ENCODE measurements around the gene MYB. TPM values are rescaled to one million over a fixed set of nuclear protein-coding genes. Genes with fewer than 3 reads are reported as not detected.
"Not testable (repeated sequence)": the region's sequence is repeated elsewhere in the genome, so short reads cannot be mapped to it uniquely, and the experiment has no call there.

The MYB gene
- total RNA-seq, 1 donor from 2014 or later, result 0.24 TPM

DNA sequence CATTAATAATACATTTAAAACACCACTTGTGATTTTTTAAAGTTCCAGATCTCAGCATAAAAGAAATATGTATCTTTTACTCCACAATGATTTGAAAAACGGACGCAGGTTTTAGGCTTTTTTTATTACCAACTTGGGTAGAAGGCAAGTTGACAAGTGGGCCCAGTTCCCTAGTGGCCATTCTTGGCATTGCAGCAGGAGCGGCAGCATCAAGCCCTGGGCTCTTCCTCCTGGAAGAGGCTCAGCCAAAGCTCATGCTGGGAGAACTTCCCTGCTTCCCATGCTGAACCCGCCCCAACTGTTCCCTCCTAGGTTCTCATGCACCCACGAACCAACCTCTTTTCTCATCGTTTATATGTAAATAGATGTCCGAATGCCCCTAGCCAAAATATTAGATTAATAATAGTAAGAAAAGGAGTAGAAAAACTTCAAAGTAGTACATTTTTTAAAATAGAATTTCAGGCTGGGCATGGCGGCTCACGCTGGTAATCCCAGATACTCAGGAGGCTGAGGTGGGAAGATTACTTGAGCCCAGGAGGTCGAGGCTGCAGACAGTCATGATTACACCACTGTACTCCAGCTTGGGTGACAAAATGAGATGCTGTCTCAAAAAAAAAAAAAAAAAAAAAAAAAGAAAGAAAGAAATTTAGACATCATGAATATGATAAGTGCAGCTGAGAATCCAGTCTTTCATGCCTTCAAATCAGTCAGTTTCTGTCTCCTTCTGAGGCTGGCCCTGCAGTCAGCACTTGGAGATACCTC, 18.2 kb upstream of the MYB start:
- DNase-seq (ENCODE audit: low spot score), result no peak
- intact Hi-C loops (cut with DNase I), result no loop called here

DNA sequence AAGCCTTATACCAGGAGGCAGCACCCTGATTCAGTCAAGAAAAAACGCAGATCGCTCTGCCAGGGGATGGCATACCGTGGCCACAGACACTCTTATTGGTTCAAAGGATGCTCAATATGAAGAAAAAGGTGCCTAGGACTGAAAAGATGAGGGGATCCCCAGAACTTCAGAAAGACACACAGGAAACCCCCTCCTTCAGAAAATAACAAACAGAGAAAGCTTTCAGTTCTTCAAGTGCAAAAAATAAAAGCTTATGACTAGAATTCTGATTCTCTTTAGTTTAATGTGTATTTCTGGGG, 17.7 kb upstream of the MYB start:
- intact Hi-C loops (cut with DNase I), result no loop called here
- no peak for DNase-seq (ENCODE audit: low spot score)

DNA sequence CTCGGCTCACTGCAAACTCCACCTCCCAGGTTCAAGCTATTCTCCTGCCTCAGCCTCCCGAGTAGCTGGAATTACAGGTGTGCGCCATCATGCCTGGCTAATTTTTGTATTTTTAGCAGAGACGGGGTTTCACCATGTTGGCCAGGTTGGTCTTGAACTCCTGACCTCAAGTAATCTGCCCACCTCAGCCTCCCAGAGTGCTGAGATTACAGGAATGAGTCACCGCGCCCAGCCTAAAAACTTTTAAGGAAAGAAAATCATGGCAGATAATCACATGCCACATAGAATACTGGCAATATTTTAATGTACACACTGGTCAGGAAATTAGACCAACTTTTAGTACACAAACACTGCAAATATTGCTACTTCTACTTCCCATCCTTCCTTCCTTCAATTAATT, 16.7 kb upstream of the MYB start:
- DNase-seq (ENCODE audit: low spot score); intact Hi-C loops (cut with DNase I): not testable (repeated sequence)

DNA sequence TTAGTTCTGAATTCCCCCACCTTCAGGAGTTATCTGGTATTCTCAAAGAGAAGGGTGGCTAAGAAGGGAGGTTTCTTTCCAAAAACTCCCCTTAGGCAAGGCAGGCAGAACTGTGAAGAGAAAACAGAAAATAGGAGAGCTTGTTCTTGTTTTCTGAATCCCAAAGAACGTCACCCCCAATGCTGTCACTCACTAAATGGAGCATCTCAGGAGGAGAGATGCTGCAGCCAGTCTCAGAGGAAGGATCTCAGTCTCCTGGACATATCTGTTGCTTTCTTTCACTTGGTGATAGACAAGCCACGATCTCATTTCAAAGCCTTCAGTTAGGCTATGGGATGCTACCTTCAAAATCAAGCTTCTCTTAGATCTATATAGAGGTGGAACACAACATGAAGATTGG, 16.1 kb upstream of the MYB start:
- intact Hi-C loops (cut with DNase I), result no loop called here
- no peak for DNase-seq (ENCODE audit: low spot score)

DNA sequence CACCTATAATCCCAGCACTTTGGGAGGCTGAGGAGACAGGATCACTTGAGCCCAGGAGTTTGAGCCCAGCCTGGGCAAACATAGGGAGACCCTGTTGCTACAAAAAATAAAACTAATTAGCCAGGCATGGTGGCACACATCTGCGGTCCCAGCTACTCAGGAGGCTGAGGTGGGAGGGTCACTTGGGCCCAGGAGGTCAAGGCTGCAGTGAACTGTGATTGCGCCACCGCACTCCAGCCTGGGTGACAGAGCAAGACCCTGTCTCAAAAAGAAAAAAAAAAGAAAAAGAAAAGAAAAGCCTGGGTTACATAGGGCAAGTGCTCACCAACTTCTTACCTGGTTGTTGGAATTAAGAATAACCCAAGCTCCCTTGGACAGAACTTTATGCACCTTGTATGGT, 14.6 kb upstream of the MYB start:
- intact Hi-C loops (cut with DNase I), result no loop called here

DNA sequence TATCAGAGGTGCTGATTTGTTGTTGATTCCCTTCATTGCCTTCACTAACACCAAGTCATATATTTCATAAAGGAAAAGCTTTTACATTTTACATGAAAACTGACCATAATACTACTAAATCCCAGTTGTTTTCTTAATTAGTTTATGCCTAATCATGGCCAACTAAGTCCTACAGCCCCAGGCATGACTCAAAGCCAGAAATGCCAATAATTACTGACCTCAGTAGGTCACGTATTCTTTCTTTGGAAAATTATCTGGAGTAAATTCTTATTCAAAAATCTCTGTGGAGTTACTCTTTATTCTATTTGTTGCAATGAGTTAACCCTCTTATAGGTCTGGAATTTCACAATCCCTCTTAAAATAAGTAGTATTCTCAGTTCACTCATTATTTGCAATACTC, 13.5 kb upstream of the MYB start:
- no peak for DNase-seq (ENCODE audit: low spot score)
- intact Hi-C loops (cut with DNase I), result no loop called here

More for the DNA sequence above, 14.6 kb upstream of the MYB start:
- no peak for DNase-seq (ENCODE audit: low spot score)

DNA sequence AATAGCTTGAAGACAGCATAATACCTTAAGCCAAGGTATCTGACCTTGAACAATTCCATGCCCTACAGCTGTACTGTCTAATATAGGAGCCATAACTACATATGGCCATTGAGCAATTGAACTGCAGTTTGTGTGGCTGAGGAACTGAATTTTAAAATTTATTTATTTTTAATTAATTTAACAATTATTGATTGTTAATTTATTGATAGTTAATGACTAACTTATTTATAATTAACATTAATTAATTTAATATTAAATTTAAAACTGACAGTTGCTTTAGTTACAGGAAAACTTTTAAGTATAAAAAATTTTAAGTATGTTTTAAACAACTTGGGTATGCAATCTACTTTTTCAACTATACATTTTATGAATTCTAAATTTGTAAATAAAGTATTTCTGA, 12.3 kb upstream of the MYB start:
- intact Hi-C loops (cut with DNase I), result no loop called here
- DNase-seq (ENCODE audit: low spot score), result no peak

DNA sequence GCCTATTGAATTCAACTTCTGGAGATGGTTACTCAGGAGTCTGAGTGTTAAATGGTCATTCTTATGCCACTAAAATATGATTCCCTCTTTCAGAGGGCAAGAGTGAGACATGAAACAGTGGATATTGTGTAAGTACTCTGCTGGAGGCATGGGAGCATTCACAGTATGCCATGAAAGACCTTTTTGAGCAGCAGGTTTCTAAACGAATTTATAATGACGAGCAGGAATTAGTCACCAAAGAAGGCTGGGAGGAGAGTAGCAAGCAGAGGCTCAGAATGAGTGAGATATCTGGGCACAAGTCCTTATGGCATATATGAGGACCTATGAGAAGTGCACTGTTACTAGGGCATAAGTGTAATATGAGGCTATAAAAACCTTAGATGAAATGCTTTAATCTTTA, 10.9 kb upstream of the MYB start:
- DNase-seq (ENCODE audit: low spot score), result no peak
- intact Hi-C loops (cut with DNase I), result no loop called here

DNA sequence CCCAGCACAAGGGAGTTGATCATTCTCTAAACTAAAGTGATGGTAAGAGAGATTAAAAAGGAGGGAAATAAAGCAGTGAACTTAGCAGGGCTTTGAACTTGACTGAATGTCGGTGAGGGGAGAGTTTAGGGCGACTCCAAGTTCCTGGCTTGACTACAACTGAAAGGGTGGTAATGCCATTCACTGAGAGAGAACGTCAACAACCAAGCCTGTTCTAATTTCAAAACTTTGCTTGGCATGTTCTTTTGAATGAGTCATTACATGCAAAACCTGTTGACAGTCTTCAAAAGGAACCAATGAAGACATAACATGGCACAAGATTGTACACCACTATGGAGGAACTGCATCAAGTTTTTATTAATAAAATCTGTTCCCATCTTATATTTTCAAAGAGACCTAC, 10.3 kb upstream of the MYB start:
- no peak for DNase-seq (ENCODE audit: low spot score)
- intact Hi-C loops (cut with DNase I), result no loop called here

DNA sequence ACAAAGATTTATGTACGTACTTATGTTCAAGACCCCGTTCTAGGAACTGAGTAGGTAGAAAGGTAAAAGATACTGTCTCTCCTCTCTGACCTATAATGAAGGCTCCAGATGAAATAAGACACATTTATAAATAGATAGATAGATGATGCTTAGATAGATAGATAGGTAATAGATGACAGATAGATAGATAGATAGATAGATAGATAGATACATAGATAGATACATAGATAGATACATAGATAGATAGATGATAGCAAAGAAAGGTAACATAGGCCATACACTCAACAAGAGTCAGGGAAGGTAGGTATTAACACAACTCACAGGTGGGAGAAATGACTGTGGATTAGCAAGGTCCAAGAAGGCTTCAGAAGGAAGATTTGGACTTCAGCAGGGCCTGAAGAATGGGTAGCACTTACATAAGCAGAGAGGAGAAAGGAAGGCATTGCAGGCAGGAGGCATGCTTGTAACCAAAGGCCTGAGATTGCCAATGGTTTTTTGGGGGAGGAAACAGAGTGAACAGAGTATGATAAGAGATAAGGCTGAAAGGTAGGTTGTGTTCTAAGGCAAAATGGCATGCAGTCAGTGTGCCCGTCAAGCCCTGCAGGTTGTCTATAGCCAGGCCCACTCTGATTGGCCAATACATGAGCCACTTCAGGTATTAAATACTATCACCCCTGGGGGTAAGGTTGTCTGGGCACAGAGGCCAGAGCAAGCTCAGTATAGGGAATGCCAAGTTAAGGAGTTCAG, 7.7 kb upstream of the MYB start:
- no peak for DNase-seq (ENCODE audit: low spot score)

DNA sequence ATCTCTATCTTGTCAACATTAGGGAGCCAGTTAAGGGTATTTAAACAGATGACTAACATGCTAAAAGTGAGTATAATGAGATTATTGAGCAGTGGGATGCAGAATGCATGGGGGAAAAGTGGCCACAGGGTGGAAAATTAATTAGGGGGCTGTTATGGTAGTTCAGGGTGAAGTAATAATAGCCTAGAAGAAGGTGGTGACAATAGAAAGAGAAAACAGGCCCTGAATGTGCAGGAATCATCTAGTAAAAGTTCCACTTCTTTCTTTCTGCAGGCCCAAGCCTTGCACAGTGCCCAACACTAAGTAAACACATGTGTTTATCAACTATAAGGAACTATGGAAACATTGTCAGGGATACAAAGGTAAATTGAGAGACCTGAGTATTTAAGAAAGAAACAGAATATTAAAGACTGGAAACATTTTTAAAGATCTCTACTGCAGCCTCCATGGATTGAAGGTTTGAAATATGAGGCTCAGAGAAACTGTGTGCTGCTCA, 7.1 kb upstream of the MYB start:
- intact Hi-C loops (cut with DNase I), result no loop called here

More for the DNA sequence above, 7.7 kb upstream of the MYB start:
- intact Hi-C loops (cut with DNase I), result no loop called here

DNA sequence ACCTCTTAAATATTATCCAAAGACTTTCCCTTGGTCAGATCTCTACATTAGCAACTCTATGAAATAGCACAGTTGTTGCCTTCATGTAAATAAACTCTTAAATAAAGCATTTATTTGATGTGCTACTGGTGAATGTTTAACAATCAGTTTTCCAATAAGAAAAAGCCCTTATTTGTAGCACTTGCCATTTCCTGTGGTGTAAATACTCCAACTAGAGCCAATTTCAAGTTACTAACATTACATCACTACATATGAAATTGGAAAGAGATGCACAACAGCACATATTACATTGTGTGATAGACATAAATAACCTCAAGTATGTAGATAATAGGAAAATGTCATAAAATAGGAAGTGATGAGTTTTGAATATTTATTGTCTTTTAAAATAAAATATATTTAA, 5.0 kb upstream of the MYB start:
- intact Hi-C loops (cut with DNase I), result no loop called here
- no peak for DNase-seq (ENCODE audit: low spot score)

More for the DNA sequence above, 7.1 kb upstream of the MYB start:
- no peak for DNase-seq (ENCODE audit: low spot score)

DNA sequence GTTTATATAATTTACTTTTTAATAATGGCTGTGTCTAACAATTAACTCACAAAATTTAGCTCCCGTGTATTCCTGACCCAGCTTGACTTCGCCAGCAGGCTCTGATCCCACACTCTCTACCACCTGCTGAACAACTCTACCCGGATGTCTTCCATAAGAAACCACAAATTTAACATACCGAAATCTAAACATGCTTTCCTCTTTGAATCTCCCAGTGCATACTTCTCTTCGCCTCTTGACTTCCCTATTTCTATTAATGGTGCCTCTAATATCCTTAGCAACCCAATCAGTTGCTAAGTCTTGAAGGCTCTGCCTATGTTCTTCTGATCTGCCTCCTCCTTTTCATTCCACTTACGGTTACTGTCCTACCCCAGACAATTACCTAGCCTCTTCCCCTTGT, 4.6 kb upstream of the MYB start:
- DNase-seq (ENCODE audit: low spot score), result no peak
- intact Hi-C loops (cut with DNase I), result no loop called here

DNA sequence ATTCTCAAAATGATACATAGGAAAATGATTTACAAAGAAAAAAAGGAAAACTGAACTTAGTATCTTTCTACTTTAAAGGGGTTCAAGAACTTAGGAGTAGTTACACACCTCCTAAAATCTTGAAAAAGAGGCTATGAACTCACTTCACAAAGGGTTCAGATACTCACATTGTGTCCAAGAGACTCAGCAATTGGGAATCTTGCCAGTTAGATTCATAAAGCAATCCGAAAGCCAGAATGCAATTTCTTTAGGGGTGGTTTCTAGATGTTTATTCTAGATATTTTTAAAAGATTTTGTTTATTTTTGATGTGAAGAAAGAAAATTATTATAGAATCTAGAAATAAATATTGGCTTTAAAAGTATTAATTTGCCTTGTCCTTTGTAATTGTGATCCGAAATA, 1.7 kb upstream of the MYB start:
- no peak for DNase-seq (ENCODE audit: low spot score)
- intact Hi-C loops (cut with DNase I), result no loop called here

DNA sequence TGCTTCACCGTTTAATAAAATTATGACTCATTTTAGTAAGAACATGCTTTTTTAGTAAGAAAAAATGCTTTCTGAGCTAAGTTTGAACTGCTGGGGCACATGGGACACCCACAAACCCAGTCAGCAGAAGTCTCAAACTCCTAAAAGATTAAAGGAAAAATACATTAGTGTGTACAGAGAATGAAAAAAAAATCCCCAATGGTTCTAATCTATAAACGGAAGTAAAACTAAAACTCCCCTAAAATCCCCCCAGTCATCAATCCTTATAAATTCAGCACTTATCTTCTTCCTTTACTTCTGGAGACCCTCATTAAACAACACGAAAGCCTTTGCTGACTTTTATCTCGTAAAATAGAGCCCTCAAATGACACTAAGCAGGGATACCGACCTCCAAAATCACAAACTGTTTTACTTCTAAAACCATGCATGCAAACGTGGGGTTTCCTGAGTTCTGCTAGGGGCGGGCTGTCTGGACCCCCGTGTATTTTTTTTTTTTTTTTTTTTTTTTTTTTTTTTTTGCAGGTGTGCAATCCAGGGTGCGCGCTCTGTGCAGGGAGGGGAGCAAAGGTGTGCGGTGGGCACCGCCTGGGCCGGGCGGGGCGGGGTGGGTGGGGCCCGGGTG, 1.1 kb upstream of the MYB start:
- intact Hi-C loops (cut with DNase I), result no loop called here
- DNase-seq (ENCODE audit: low spot score), result no peak

DNA sequence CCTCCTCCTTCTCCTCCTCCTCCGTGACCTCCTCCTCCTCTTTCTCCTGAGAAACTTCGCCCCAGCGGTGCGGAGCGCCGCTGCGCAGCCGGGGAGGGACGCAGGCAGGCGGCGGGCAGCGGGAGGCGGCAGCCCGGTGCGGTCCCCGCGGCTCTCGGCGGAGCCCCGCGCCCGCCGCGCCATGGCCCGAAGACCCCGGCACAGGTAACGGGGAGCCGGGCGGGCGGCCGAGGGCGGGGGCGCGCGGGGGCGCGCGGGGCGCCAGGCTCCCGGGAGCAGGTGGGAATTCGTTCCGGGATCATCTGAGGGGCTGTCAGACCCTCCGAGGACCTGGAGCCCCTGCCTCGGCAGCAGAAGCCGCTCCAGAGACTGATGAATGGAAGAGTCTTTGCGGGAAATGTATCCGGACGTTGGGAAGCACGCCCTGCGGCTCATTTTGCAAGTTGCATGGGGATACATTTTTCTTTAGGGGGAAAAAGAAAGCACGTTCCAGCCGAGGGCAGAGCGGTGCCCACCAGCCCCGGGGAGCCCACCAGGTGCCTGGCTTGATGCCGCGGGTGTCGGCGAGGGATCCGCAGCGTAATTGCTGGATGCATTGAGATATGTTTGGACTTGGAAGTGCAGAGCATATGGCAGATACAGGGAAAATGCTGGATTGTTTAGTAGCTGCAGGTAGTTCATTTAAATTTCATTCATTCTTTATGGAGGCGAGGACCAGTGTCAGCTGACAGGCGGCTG, 394 bp downstream of the MYB start:
- intact Hi-C loops (cut with DNase I), result no loop called here
- DNase-seq (ENCODE audit: low spot score), result no peak

DNA sequence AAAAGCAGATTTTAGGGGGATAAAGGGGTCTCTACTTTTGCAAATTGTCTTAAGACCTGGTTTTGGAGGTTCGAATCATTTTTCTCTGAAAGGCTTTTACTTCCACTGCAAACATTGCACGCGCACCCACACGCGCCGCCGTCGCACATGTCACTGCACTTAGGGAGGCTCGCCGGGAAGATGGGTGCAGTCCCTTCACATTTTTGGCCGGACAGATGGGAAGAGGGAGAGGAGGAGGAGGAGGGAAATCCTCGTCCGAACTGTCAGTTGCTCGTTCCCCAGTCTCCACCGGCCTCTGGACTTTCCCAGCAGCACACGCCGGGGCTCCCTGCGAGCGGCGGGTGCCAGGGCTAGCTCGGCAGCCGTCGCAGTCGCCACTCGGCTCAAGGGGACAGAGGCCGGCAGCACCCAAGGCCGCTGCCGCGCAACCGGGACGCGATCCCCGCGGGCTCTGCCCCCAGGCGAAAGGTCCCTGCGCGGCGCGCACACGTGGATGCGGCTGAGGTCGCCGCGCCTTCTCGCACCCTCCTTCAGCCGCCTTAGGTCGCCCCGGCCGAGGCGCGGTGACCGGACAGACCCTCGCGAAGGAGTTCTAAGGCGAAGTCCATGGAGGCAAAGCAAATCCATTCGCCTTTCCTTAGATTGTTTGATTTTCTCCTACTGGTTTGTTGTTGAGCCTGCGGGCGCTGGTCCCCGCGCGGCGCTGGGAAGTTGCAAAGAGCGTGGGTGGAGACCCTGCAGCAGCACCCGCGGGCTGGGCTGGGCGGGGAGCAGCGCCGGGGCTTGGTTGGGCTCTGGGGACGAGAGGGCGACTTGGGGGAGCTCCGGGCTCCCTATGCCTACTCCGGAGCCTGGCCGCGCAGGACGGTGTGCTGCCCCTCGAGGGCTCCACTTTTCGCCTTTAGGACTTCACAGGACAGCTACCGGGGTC, 1.2 kb downstream of the MYB start:
- no peak for DNase-seq (ENCODE audit: low spot score)

DNA sequence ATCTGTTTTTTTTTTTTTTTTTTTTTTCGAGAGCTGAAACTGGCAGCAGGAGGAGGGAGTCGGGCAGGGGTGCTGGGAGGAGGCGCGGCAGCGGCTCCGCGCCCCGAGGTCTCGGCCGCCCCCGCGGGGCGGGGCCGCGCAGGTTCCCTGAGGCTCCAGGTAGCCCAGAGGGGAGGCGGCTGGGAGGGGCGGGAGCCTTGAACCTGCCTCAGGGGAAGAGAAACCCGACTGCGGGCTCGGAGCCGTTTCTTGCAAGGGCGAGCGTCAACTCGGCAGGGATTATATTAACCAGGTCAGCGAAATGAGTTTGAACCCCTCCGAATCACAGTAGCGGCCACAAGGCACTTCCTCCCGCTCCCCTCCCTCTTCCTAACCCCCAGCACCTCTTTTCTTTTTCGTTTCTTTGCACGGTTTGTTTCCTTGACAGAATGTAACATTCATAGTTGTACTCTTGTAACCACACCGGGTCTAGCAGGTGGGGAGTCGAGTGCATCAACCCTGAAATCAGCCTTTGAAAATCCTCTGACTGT, 2.0 kb downstream of the MYB start:
- DNase-seq (ENCODE audit: low spot score), result no peak
- intact Hi-C loops (cut with DNase I), result no loop called here

More for the DNA sequence above, 1.2 kb downstream of the MYB start:
- intact Hi-C loops (cut with DNase I), result no loop called here
